HG03354 (cell line): ENCODE measurements around the gene SPRR1A.
"Not testable (repeated sequence)": the region's sequence is repeated elsewhere in the genome, so short reads cannot be mapped to it uniquely, and the experiment has no call there.

Source experiments
- ATAC-seq: cut with Tn5 transposase; IDR thresholded peaks from one replicate; pipeline ENCODE4 v1.9.1; 2021; ENCODE audit warnings: mild to moderate bottlenecking; ENCODE audit not compliant: unreplicated experiment, poor library complexity, severe bottlenecking

Gene SPRR1A

DNA sequence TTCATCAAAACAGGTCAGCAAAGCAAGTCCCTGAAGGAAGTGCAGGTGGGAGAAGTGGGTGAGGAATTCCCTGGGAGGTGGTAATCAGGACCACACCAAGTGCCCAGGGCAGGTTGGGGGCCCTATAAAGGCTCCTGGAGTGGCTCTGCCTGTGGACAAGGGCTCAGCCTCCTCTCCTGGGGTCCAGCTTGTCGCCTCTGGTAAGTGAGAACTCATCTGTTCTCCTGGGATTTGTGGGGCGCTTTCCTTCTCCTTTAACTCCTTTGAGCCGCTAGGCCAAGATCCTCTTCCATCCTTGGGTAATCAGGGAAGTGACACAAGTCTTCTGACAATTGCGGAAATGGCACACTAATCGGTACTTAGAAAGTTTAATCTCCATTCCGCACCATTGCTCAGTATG, 13.4 kb upstream of the SPRR1A start, which contains the start of gene SPRR4:
Gene SPRR4 (plus strand): TSS at position 154 of the 400 bp plus-strand sequence. CDS start 1,243 bp downstream, outside the sequence.
- ATAC-seq = no peak

DNA sequence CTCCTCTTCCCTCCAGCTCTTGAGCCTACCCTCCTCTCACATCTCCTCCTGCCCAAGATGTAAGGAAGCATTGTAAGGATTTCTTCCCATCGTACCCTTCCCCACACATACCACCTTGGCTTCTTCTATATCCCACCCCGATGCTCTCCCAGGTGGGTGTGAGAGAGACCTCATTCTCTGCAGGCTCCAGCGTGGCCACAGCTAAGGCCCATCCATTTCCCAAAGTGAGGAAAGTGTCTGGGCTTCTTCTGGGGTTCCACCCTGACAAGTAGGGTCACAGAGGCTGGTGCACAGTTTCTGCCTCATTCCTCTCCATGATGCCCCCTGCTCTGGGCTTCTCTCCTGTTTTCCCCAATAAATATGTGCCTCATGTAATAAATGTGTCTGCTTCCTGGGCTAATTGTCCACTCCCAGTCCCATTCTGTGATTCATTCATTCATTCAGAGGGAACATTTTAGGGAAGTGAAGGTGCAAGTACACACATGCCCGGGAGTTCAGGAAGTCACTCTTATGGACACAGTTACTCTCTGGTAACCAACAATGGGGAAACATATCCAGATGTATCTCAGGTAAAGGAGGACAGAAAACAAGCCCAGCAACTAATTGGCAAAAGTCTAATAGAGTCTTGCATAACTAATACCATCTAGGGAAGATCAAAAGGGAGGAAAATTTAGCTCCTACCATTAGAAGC, 11.5 kb upstream of the SPRR1A start:
- ATAC-seq = no peak

DNA sequence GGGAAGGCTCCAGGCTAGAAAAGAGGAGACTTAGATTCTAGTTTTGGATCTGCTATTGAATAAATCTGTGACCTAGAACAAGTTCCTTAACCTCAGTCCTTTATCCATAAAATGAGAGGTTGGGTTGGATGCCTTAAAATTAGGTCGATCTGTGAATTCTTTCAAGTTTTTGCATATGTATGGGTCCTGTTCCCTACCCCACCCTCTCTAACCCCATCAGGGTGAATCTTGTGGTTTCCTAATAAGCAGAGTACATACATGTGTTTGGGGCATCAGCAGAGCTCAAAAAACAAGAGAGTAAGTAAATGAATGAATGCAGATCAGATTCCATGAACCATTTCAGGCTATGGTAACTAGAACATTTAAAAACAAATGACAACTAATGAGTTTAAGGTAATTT, 7.2 kb upstream of the SPRR1A start:
- no peak for ATAC-seq

- no peak for ATAC-seq
These were observed 6.3 kb upstream of the SPRR1A start for GRCh38 chr1:152977614-152978013.

- ATAC-seq = no peak
These were observed 3.2 kb upstream of the SPRR1A start for GRCh38 chr1:152980676-152981075.

GRCh38 chr1:152981146-152981871, 2.6 kb upstream of the SPRR1A start:
- ATAC-seq = no peak

GRCh38 chr1:152982076-152982475, 1.8 kb upstream of the SPRR1A start:
- ATAC-seq = no peak

- ATAC-seq = no peak
These were observed 647 bp upstream of the SPRR1A start for GRCh38 chr1:152983234-152983633.

- no peak for ATAC-seq
These were observed 2.7 kb downstream of the SPRR1A start for GRCh38 chr1:152986578-152986977.

DNA sequence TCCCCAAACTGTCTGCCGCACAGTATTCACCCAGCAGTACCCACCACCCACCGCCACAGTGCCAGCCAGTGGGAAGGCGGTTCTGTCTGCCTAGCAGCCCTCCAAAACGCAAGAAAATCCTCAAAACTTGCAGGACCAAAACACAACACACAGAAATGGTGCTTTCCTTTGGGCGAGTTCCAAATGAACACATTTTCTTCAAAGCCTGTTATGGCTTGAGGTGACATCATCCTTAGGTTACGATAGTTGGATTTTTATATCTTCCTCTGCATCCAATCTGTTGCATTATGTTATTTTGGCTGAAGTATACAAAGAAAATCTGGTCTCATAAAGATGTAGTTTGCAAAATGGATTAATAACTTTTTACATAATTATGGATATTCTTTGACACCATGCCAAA, 9.3 kb downstream of the SPRR1A start:
- no peak for ATAC-seq

DNA sequence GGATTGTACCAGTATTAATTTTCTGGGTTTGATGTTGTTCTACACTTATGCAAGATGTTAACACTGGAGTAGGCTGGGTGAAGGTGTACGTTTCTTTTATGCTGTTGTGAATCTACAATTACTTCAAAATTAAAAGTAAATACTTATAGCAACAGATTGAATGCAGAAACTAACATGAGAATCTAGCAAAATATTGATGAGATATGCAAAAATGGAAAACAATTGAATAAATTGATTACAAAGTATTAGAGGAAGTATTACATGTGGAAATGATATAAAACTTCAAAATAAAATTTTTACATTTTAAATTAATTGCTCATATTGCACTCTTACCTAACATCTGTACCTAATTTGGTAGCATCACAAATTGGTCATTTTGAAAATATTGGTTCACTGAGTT, 12.0 kb downstream of the SPRR1A start:
- ATAC-seq = no peak

DNA sequence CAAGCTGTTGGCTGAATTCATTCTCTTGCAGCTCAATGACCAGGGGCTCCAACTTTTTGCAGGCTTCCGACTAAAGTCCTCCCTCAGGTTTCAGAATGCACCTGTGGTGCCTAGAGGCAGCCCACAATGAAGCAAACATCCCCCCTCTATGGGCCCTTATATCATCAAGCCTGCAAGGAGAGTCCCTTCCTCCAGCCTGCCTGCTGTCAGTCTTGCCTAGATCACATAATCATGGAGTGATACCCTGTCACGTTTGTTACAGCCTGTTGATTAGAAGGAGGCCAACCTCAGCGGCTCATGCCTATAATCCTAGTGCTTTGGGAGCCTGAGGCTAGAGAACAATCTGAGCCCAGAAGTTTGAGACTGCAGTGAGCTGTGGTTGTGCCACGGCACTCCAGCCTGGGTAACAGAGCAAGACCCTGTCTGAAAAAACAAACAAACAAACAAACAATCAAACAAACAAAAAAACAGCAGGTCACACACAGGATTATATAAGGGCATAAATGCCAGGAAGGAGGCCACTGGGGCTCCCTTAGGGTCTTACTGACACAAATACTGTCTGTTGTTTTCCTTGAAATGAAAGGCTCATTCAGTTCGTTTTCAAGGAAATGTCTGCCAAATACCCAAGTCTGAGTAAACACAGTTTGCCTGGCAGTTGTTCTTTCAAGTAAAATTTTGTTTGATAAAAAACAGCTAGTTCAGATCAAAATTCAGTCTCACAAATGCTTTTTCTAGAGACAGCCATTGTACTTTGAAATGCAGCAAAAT, 12.9 kb downstream of the SPRR1A start:
- no peak for ATAC-seq

GRCh38 chr1:152997901-152998300, 14.0 kb downstream of the SPRR1A start:
- no peak for ATAC-seq

GRCh38 chr1:152998476-152998875, 14.6 kb downstream of the SPRR1A start:
- ATAC-seq = no peak

- no peak for ATAC-seq
These were observed 15.9 kb downstream of the SPRR1A start for GRCh38 chr1:152999818-153000217.

DNA sequence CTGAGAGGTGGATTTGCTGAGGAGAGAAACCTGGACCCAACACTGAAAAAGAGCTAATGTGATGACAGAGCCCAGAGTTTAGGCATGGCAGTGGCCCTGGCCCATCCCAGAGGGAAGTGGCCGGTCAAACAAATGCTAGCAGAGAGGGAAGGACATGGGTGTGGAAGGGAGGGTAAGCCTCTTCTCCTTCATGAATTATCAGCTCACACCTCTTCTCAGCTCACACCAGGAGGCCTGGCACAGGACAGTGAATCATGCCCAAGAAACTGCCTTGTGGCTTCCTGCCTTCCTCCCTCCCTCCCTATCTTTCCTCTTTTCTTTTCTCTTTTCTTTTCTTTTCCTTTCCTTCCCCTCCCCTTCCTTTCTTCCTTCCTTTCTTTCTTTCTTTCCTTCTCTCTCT, 16.4 kb downstream of the SPRR1A start:
- no peak for ATAC-seq

- no peak for ATAC-seq
These were observed 17.5 kb downstream of the SPRR1A start, which contains the start of gene SPRR3 for GRCh38 chr1:153001382-153001781. SPRR3 (plus strand) TSS chr1:153001749; CDS start chr1:153003021, 1,272 bp downstream.

- not testable (repeated sequence) for ATAC-seq
These were observed 27.4 kb downstream of the SPRR1A start for GRCh38 chr1:153011235-153011758.

- not testable (repeated sequence) for ATAC-seq
These were observed 37.9 kb downstream of the SPRR1A start for GRCh38 chr1:153021829-153022228.

DNA sequence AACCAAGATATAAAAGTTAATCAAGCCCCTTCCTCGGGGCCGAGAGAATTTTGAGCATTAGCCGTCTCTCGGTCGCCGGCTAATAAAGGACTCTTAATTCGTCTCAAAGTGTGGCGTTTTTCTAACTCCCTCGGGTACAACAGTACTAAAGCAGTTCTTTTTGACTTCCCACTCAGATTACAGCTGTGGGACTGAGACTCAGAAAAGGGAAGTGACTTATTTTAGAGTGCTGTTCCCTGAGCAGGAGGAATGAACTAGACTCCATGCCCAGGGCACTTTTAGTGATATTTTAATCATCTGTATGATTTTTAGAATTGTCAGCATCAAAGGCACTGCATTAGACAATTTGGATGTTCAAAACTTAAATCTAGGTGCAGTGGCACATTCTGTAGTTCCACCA, 38.5 kb downstream of the SPRR1A start:
- not testable (repeated sequence) for ATAC-seq
